ENCODE measurements around the gene OSBPL9.

- TF ChIP-seq LEF1 (IDR thresholded peaks at IDR 0.05; ENCODE audit: borderline replicate concordance) (no peak), ELF4 (IDR thresholded peaks at IDR 0.05) (no peak), BHLHE40 (IDR thresholded peaks at IDR 0.05; ENCODE audit: borderline replicate concordance) (no peak), SP1 (IDR thresholded peaks at IDR 0.05) (no peak), HDGF (IDR thresholded peaks at IDR 0.05; ENCODE audit: borderline replicate concordance) (no peak), TARDBP (IDR thresholded peaks at IDR 0.05) (no peak), FOXK2 (IDR thresholded peaks at IDR 0.05) (no peak), ARNT (IDR thresholded peaks at IDR 0.05) (no peak), NFRKB (IDR thresholded peaks at IDR 0.05) (no peak)
- TF ChIP-seq, protein P1, sequence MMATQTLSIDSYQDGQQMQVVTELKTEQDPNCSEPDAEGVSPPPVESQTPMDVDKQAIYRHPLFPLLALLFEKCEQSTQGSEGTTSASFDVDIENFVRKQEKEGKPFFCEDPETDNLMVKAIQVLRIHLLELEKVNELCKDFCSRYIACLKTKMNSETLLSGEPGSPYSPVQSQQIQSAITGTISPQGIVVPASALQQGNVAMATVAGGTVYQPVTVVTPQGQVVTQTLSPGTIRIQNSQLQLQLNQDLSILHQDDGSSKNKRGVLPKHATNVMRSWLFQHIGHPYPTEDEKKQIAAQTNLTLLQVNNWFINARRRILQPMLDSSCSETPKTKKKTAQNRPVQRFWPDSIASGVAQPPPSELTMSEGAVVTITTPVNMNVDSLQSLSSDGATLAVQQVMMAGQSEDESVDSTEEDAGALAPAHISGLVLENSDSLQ (IDR thresholded peaks at IDR 0.05): no peak
These were observed 6.6 kb downstream of the OSBPL9 start for GRCh38 chr1:51623450-51623849.
